22Rv1 (cell line): Measurements from ENCODE around the gene CAPN13.

Experiments
- H3K27ac ChIP-seq: fragments of 450-650 bp; 2 replicates; pipeline ENCODE4 v1.5.1; 2017
- ZFX ChIP-seq: fragments of 450-650 bp; IDR thresholded peaks from 2 replicates; pipeline ENCODE4 v1.6.1; 2017; ENCODE audit warnings: antibody characterized with exemption, borderline replicate concordance
- TF ChIP-seq, protein P1 (sequence below): fragments of 450-650 bp; IDR thresholded peaks from 2 replicates; pipeline ENCODE4 v1.5.1; 2017; ENCODE audit warnings: mild to moderate bottlenecking

CAPN13 gene

GRCh38 chr2:30753630-30754029 lies 53.6 kb downstream of the CAPN13 start:
- H3K27ac ChIP-seq = no peak overlapping the region
- no peak for TF ChIP-seq ZFX
- TF ChIP-seq, protein P1, sequence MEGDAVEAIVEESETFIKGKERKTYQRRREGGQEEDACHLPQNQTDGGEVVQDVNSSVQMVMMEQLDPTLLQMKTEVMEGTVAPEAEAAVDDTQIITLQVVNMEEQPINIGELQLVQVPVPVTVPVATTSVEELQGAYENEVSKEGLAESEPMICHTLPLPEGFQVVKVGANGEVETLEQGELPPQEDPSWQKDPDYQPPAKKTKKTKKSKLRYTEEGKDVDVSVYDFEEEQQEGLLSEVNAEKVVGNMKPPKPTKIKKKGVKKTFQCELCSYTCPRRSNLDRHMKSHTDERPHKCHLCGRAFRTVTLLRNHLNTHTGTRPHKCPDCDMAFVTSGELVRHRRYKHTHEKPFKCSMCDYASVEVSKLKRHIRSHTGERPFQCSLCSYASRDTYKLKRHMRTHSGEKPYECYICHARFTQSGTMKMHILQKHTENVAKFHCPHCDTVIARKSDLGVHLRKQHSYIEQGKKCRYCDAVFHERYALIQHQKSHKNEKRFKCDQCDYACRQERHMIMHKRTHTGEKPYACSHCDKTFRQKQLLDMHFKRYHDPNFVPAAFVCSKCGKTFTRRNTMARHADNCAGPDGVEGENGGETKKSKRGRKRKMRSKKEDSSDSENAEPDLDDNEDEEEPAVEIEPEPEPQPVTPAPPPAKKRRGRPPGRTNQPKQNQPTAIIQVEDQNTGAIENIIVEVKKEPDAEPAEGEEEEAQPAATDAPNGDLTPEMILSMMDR = no peak

- H3K27ac ChIP-seq = no peak overlapping the region
- TF ChIP-seq ZFX = no peak
- TF ChIP-seq, protein P1 = no peak
These were observed 54.4 kb downstream of the CAPN13 start for GRCh38 chr2:30752811-30753210.

DNA sequence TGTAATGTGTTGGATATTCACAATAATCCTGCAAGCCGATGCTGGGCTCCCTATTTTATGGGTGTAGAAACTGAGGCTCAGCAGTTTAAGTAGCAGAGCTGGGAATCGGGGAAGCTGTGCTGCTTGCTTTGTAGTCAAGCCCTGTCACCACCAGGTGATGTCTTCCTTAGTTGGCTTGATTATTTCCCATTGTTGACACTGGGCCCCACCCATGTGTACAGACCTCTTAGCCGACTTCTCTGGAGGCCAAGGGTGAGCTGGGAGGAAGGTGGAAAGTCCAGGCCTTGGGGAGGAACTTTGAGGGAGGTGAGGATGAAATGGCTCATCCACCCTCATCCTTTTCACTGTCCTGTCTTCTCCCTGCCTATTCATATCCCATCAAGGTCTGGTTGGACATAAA lies 60.0 kb downstream of the CAPN13 start:
- TF ChIP-seq ZFX = no peak
- TF ChIP-seq, protein P1 = no peak
- H3K27ac ChIP-seq = no peak overlapping the region

GRCh38 chr2:30744823-30745222 lies 62.4 kb downstream of the CAPN13 start:
- TF ChIP-seq, protein P1 = no peak
- no peak for TF ChIP-seq ZFX
- no peak overlapping the region for H3K27ac ChIP-seq

- no peak overlapping the region for H3K27ac ChIP-seq
- no peak for TF ChIP-seq ZFX
- TF ChIP-seq, protein P1 = no peak
These were observed 65.7 kb downstream of the CAPN13 start for GRCh38 chr2:30741576-30741975.

DNA sequence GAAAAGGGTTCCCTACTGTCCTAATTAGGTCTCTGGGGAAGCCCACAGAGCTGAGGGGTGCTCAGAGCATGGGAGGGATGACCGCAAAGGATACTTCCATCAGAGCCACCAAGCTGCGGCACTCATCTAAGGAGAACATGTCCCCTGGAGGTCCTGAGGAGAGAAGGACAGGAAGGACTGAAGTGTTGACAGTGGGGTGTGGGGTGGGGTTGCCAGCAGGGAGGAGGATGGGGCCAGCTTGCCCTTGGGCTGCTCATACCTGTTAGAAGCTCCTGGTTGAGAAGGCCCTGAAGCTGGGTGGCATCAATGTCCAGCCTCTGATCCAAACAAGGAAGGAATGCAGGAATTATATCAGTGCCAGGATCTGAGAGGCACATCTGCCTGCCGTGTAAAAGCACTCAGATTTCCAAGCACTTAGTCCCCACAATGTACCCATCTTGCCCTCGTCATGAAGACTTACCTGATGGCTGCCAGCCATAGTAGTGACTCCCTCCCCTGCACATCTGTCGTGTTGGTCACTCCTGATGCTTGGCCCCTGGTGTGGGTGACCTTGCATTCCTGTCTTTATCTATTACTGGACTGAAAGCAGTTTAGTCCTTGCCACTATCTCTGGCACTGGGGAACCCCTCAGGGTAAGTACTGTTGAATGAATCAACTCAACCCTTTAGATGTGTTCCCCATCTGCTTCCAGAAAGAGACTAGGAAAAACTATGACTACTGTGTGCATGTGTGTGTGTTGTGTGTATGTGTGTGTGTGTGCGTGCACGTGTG lies 68.9 kb downstream of the CAPN13 start:
- TF ChIP-seq ZFX = no peak
- TF ChIP-seq, protein P1 = no peak
- no peak overlapping the region for H3K27ac ChIP-seq

DNA sequence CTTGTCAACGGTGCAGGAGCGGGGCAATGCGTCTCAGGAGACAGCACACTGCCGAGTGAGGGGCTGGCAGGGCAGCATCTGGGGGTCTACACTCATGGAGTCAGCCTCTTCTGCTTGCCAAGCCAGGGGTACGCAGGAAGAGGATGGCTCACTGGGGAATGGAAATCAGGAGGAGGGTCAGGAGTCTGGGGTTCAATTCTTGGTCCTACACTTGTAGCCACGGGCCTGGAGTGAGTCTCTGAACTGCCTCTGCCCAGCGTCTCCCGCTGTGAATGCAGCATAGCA lies 70.0 kb downstream of the CAPN13 start:
- H3K27ac ChIP-seq = no peak overlapping the region
- TF ChIP-seq ZFX = no peak
- TF ChIP-seq, protein P1 = no peak
